ENCODE data around the gene ZNF746.

Gene ZNF746

DNA sequence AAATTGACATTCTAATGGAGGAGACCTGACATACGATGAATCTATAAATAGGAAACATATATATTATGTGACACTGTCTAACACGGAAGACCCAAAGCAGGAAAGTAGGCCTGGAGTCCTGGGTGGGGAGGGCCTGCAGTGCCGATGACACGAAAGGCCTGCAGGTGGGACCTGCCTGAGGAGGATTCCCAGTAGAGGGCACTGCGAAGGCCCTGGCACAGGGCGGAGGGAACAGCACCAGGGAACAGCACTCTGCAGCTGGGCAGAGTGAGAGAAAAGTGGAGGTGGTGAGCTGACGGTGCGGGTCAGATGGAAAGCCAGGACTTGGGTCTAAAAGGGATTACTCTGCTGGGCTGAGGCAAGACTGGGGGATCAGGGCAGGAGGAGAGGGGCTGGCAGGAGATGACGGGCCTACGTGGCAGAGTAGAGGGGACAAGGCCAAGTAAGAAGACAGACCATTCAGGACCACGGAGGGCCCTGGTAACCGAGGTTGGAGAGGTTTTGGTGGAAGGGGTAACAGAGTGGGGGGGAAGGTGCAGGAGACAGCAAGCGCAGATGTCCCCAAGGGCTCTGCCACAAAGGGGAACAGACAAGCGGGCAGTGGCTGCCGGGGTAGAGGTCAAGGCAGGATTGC lies 8.1 kb downstream of the ZNF746 start:
- no peak for DNase-seq

DNA sequence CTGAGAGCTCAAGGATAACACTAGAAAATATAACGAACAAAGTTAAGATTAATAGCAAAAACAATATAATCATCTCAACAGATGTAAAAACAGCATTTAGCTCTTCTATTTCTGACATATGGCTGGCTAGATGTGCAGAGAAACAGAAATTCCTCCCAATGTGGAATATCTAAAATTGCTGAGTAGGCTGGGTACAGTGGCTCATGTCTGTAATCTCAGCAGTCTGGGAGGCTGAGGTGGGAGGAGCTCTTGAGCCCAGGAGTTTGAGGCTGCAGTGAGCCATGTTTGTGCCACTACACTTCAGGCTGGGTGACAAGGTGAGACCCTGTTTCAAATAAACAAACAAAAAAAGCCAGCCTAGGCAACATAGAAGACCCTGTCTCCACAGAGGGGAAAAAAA lies 18.0 kb downstream of the ZNF746 start:
- DNase-seq: no peak

DNA sequence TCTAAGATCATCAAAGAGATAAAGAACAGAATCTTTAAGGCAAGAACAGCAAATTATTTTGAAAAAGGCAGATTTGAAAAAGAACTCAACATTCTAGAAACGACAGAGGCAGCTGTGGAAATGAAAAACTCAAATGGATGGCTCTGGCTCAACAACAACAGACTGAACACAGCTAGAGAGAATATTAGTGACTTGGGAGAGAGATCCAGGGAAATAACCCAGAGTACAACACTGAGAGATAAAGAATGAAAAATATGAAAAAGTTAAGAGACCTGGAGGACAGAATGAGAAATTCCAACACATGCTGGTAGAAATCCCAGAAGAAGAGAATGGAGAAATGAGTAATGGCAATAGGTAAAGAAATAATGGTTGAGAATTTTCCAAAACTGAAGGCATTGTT lies 18.9 kb downstream of the ZNF746 start:
- no peak for DNase-seq

DNA sequence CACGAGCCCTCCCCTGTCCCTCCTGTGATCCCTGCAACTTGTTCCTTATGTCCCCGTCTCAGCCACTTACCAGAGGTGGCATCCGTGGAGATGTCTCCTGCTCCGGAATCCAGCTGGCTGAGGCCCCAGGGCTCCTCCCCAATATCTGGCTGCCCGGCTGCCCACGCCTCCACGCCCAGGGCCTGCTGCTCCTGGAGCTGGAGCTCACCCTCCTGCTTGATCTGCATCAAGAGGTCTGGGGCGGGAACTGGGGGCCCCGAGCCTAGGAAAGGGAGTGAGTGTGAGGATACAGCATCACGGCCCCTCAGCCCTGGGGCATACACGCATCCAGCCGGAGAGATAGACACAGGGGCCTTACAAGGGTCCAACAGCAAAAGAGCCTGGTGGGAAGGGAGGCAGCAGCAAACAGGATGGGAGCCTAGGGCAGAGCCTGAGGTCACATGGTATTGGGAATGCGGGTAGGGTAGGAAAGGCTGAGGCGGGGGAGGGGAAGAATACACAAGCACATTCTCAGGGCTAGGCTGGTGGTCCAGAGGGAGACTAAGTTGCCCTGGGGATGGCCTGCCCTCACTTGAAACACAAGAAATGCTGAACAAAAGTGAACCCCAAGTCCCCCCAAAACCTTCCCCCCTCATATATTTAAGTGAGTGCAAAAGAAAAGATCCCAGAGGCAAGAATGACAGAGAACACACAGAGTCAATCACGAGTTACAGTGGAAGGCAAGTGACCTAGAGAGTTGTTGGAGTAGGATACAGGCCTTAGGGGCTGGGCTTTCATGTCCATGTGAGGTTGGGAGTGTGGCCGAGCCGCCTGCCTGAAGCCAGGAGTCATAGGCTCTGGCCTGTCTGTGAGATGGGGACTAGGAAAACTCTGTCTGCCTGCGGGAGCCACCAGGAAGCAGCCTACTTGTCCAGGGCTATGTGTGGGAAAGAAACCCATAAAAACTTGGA lies 19.8 kb downstream of the ZNF746 start:
- DNase-seq: no peak

DNA sequence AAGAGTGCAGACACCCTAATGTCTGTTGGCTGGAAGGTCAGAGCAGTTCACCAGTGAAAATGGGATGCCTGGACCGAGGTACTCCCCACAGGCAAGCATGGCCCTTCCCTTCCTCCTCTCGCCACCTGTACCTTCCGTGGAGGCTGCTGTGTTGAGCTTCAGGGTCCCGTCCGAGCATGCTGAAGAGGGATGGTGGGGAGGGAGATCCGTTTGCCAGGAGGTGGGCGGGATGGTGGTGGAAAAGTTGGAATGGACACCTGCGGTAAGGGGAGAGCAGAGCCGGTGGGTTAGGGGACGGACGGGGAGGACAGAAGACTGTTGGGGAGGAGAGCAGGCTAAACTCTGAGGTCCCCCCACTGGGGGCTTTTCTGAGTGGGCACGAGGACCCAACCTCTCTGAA lies 20.8 kb downstream of the ZNF746 start:
- DNase-seq: no peak

DNA sequence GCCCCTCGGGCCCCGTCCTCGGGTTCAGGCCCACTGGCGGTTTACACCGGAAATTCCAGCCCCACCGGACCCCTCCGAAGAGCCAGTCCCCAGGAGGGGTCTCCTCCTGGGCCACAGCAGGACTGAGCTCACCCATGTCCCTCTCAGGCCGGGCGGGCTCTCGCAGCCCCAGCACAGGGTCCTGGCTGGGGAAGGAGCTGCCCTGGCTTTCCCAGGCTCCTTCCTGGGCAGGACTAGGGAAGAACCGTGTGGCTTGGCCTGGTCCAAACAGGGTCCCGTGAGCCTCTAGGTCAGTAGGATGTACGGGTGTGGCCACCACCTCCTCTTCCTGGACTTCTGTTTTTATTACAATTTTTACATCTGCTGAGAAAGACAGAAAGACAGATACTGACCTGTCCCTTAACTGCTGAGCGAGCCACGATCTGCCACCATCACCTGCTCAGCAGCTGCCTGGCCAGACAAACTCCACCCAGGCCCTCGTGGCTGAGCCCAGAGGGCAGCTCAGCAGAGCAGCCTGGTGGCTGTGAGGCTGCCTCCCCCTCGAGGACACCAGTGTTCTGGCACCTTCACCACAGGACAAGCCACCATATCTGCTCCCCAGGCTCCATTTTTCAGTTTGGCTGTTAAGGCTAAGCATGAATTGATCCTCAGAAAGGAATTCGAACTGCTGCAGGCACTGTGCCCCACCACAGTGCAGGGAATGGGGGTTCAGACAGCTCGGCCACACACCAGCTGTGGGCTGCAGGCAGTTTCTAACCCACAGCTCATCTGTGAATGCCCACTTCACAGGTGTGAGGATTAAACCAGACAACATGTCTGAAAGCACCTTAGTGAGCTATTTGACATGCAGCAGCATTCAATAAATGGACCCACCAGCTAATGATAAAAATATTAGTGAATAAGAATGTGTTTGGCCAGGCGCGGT lies 22.2 kb downstream of the ZNF746 start:
- no peak for DNase-seq

DNA sequence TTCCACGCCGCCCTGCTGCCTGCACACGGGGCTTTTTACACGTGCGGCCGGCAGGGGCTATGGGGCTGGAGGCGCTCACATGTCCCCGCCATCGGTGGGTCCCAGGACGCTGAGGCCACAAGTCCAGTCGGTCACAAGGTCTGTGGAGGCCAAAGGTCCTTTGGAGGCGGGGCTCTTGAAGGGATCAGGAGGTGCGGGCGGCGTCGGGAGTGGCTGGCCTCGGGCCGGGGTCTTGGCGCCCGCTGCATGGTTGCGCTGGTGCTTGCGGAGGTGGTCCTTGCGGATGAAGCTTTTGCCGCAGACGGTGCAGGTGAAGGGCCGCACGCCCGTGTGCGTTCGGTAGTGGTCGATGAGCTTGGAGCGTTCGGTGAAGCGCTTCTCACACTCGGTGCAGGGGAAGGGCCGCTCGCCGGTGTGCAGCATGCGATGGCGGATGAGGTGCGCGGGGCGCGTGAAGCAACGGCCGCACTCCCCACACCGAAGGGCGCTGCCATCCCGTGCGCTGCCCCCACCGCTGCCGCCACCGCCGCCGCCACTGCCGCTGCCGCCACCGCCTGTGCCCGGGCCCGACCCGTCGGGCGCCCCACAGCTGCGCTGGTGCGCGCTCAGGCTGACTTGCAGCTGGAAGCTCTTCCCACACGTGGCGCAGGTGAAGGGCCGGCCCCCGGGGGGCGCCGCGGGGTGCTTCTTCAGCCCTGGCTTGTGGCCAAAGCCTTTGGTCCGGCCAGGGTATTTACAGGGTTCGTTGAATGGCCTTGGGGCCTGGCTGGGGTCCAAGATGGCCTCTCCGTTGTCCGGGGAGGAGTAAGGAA lies 23.1 kb downstream of the ZNF746 start:
- DNase-seq: no peak

DNA sequence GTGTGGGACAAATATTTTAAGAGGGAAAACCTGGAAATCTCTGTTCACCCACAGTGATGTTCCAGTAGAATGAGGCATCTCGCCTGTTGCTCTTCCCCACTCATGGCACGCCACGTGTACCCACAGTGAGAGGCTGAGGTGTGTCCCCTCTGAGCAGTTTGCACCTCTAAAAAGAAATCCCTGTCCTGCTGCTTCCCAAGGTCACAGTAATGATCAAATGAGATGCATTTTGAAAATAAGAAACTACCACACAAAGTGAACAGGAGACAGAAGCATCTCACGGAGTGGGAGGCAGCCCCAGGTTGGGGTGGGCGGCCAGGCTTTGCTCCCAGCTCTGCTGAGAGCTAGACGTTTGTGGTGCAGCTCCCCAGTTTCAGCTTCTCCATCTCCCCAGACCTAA lies 24.4 kb downstream of the ZNF746 start:
- DNase-seq: no peak

DNA sequence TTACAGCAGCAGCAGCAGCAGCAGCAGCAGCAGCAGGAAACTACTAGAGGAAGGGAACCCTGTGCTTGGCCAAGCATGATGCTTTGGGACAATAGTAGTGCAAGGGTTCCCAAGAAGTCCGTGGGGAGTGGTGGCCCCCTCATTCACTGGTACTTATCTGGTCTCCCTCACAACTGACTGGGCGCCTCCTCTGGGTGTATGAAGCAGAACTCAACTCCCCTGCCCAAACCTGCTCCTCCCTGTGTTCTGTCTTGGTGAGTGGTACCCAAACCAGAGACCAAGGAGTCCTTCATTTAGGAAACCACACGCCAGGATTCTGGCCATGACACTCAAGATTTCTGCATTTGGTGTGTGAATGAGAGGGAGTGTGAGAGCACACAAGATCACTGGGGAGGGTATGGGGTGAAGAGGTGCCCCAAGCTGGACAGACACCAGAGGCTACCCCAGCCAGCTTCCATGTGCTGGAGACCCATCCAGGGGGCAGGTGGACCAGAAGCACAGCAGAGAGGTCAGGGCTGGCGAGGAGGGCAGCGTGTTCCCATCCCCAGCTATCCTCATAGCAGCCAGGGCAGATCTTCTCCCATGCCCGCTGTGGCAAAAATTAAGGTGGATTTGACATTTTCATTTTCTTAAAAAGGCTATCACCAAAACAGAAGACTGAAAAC lies 26.2 kb downstream of the ZNF746 start:
- no peak for DNase-seq

DNA sequence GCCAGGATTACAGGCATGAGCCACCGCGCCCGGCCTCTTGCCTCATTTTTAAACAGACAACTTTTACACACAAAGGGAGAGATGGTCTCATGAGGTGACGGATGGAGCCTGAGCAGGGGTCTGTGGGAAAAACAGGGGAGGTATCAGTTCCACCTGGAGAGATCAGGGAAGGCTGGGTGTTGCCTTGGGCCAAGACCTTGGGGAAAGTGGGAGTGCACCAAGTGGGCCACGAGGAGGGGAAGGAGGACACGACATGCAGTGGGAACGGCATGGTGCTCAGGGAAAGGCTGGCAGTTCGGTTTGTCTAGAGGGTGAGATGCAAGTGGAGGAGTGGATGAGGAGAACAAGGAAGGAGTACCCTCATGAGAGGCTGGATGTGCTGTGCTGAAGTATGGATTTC lies 27.8 kb downstream of the ZNF746 start:
- DNase-seq: no peak

DNA sequence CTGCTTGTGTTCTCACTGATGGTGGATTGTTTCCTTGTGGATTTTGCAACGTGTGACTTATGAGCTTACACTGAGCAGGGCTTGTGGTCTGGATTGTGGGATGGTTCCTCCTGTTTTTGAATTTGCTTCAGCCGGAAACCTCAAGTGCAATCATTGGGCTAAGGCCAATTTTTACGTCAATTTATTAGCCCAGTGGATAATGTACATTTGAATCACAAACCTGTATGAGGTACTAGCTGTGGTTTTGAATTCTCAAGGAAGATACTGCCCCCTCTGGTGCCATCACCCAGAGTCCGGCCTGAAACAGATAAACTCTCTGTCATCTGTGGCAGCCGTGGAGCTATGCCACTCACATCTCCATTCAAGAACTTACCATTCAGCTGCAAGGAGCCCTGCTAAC lies 29.4 kb downstream of the ZNF746 start:
- no peak for DNase-seq

DNA sequence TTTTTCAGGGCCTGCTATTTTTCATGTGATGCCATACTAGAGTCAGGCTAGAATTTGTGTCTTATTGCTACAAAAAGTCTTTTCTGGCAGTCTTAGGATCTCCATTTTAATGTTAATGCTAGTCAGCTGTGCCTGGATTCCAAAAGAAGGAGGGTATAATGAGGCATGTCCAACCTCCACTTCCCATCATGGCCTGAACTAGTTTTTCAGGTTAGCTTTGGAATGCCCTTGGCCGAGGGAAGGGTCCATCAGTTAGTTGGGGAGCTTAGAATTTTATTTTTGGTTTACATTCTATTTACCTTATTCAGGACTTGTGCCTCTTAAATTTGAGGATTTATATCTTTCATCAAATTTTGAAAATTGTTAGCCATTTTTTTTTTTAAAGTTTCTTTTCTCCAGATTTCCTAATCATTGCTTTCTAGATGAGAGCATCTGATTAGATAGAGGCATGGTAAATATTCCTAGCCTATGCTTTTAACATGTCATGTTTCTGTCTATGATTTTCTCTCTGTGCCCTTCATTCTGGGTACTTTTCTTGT lies 30.2 kb downstream of the ZNF746 start:
- DNase-seq: no peak

DNA sequence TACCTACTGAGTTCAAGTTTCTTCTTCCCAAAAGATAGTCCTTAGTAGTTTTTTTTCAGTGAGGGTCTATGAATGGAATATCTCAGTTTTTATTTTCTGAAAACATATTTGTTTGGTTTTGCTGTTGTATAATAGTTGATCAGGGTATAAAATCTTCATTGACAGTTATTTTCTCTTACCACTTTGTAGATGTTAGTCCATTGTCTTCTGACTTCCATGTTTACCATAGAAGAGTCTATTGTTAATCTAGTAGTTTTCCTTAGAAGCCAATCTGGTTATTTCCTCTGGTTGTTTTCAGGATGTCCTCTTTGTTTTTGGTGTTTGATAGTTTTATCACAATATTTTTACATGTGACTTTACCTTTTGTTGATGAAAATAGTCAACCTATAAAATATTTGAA lies 31.2 kb downstream of the ZNF746 start:
- no peak for DNase-seq

DNA sequence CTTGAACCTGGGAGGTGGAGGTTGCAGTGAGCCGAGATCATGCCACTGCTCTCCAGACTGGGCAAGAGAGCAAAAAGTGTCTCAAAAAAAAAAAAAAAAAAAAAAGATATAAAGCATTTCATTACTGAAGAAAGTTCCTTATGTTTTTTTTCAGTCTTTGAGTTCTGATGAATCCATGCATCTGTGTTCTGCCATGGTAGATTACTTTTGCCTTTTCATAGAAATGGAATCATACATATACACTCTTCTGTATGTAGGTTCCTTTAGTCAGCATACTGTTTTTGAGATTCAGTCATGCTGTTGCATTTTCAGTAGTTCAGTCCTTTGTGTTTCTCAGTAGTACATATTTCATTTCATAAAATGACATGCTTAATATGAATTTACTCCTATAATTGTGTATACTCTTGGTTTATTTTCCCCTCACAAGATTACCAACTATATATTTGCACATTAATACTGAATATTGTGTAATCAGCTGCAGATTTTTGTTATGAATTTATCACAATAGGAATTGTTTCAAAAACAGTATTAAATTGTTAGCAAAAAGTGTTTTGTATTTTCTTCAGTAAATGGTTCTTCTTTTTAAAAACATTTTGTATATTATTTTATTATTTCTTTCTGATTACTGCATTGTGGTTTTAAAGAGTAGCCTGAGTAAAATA lies 34.0 kb downstream of the ZNF746 start:
- no peak for DNase-seq

DNA sequence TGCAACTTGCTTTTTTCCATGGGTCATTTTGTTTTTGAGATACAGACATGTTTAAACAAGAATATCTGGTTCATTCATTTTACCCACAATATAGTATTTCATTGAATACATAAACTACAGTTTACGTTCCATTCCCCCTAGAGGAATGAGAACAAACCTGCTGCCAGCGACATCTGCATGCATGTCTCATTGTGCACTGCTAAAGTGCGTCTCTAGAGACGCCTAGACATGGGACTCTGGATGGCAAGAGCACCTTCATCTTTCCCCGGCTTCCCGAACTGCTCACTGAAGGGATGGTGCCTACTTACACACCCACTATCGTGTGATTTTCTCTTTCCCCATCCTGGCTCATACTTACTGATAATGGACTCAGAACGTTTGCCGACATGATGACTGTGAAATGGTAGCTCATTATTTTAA lies 35.5 kb downstream of the ZNF746 start:
- DNase-seq: no peak

DNA sequence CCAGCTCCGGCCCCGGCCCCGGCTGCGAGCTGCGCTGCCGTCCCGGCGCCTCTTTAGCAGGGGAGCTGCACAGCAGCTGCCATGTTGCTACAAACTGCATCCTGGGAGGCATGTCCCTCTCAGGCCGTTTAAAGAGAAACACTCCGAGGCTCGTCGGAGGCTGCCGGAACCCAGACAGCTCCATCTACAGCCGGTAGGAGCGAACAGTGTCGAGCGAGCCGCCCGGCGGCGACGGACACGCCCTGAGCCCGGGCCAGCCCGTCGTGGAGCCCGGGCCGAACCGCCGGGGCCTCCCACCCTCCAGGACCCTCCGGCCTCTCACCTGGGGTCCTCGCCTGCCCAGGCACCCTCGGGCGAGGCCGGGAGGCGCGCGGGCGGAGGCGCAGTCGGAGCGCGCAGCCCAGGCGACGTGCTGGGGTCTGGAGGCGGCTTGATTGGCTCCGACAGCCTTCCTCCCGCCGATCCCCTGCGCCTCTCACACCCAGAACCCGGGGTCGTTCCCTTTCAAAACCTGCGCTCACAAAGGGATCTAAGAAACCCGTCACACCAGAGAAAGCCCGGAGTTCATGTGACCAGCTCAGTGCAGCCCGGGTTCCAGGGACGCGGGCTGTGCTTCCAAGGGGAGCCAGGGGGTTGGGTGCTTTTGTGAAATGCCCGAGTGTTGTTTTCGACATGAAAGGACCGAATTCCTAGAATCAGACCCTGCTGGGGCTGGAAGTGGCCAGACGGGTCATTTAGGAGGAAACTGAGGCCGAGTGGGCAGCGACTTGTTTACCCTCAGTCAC lies 36.9 kb downstream of the ZNF746 start, which contains the start of gene ZNF777:
ZNF777 (minus strand) TSS at position 570 of the 785 bp plus-strand sequence. CDS start 5,040 bp downstream, outside the sequence.
- DNase-seq: peak; percentile 54

DNA sequence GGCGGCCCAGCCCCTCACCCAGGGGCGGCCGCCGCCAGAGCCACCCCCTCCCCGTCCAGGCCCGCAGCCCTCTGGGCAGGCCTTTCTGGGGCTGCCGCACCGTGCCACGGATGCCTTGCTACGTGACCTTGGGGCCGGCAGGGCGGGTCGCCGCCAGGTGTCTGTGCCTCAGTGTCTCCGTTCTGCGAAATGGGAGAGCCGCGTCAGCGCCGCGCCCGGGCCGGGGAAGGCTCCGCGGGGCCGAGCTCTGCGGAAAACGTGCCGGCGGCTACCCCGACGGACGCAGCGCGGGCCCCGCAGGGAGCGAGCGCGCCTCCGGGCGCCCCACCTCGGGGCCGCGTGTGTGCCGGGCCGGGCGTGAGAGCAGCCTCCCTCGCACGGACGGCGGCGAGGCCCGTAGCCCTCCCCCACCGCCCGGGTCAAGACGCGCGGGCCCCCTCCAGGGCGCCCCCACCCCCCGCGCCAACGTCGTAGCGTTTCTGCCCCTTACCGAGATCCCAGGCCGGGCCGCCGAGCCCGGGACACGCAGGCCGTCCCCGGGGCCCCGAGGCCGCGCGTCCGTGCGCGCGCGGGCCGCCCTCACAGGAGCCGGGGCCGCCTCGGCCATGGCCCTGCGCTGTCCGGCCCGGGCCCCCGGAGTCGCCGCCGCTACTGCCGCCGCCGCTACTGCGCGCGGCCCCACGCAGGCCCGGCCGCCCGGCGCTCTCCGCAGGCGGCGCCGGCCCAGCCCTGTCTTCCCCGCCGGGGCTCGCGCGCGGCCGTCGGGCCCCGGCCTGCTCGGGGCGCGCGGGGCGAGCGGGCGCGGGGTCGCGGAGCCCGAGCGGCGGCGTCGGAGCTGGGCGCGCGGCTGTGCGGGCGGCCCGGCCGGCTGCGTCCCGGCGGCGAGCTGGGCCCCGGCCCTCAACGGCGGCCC lies 37.8 kb downstream of the ZNF746 start:
- DNase-seq: no peak

DNA sequence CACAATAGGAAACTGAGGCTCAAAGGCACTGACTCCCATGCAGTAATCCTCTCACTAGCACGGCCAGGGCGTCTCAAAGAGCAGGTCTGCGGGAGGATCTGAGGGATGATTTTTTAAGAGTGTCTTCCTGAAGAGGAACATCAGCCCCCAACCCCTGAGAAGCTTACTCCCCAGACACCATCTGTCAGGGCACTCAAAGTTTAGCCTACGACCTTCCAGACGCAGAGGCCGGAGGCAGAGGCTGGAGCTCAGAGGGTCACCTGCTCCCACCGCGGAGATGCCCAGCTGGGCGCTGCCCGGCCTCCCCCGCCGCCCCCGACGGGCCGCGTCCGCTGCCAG lies 38.4 kb downstream of the ZNF746 start:
- DNase-seq: no peak

DNA sequence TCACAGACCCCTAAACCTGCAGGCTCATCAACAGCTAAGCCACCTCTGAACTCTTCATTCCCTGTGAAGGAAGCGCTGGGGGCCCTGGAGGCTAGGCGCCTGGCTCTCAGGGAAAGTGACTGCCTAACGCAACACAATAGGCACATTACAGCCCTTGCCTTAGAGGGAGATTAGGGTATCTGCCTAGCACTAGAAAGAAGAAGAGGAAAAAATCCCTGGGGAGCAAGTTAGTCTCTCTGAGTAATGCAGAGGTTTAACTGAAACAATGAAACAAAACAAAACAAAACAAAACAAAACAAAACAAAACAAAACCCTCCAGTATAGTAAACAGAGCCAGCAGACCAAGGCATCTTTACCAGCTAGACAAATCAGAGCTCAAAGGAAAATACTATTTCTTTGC lies 39.4 kb downstream of the ZNF746 start:
- no peak for DNase-seq
